Gastrocnemius medialis (tissue), 4 donors: Measurements from ENCODE around the gene NPTN.

ENCODE experiments used
- CTCF ChIP-seq, 5 experiments: fragments of 450-650 bp in 3 of 5; fragments of 200-600 bp in 2 of 5; sonication (generic) in 2 of 5; IDR thresholded peaks in 4 of 5; conservative IDR thresholded peaks in 1 of 5; 1 replicate in 4 of 5; 2 replicates in 1 of 5; pipeline ENCODE4 v1.5.1; 2016 to 2019; ENCODE audit warnings: antibody characterized with exemption in 5 of 5, mild to moderate bottlenecking in 3 of 5, moderate library complexity in 3 of 5
- POLR2A ChIP-seq, 2 donors: fragments of 450-650 bp; IDR thresholded peaks; one replicate each; pipeline ENCODE4 v1.6.1; 2017; ENCODE audit warnings: antibody characterized with exemption in 2 of 2, mild to moderate bottlenecking in 2 of 2, moderate library complexity in 2 of 2

GRCh38 chr15:73674587-73674986, 41.4 kb upstream of the NPTN start:
- no peak for TF ChIP-seq CTCF (IDR thresholded peaks at IDR 0.05 in 4 of 5, conservative IDR thresholded peaks at IDR 0.05 in 1 of 5)
- no peak for TF ChIP-seq POLR2A (IDR thresholded peaks at IDR 0.05)
